SIG-M5 treated with dmso at 0.1 percent for 504 hours (cell line): Measurements from ENCODE around the gene TNNI2.

Experiments used
- DNase-seq: peaks from one replicate; lab custom pipeline; 2025; ENCODE audit not compliant: unreplicated experiment; lab: John Stamatoyannopoulos, UW

TNNI2 gene

GRCh38 chr11:1857064-1857463 is 18.3 kb downstream of the TNNI2 start:
- no peak for DNase-seq

GRCh38 chr11:1858154-1858553 is 19.4 kb downstream of the TNNI2 start:
- no peak for DNase-seq

GRCh38 chr11:1858576-1858975 is 19.8 kb downstream of the TNNI2 start:
- DNase-seq: no peak

- DNase-seq: no peak
Measured at GRCh38 chr11:1859004-1859403, 20.2 kb downstream of the TNNI2 start.

GRCh38 chr11:1860108-1860507 is 21.3 kb downstream of the TNNI2 start:
- no peak for DNase-seq

GRCh38 chr11:1861435-1862411 is 22.9 kb downstream of the TNNI2 start:
- DNase-seq: no peak

GRCh38 chr11:1862588-1863351 is 24.0 kb downstream of the TNNI2 start:
- DNase-seq: no peak

- DNase-seq: no peak
Measured at GRCh38 chr11:1863352-1864216, 24.8 kb downstream of the TNNI2 start.

- DNase-seq: no peak
Measured at GRCh38 chr11:1864231-1864630, 25.4 kb downstream of the TNNI2 start.

- no peak for DNase-seq
Measured at GRCh38 chr11:1864831-1865665, 26.3 kb downstream of the TNNI2 start.

GRCh38 chr11:1866226-1866625 is 27.4 kb downstream of the TNNI2 start:
- DNase-seq: no peak

GRCh38 chr11:1866776-1867175 is 28.0 kb downstream of the TNNI2 start:
- DNase-seq: no peak

GRCh38 chr11:1867381-1867780 is 28.6 kb downstream of the TNNI2 start:
- no peak for DNase-seq

- DNase-seq: no peak
Measured at GRCh38 chr11:1868056-1868635, 29.4 kb downstream of the TNNI2 start.

GRCh38 chr11:1868636-1869291 is 30.0 kb downstream of the TNNI2 start:
- DNase-seq: no peak

GRCh38 chr11:1869427-1870325 is 30.9 kb downstream of the TNNI2 start:
- no peak for DNase-seq

GRCh38 chr11:1870326-1870696 is 31.5 kb downstream of the TNNI2 start:
- no peak for DNase-seq

GRCh38 chr11:1870721-1871466 is 32.1 kb downstream of the TNNI2 start:
- DNase-seq: no peak
